Activated CD4-positive, alpha-beta T cell treated with anti-CD3 and anti-CD28 coated beads for 48 hours (primary cell): Measurements from ENCODE around the gene PRKRA.
"Not testable (repeated sequence)": the region's sequence is repeated elsewhere in the genome, so short reads cannot be mapped to it uniquely, and the experiment has no call there.

ENCODE experiments used
- DNase-seq: peaks from one replicate; pipeline ENCODE4 v3.0.0-alpha.2; 2020

Gene PRKRA

DNA sequence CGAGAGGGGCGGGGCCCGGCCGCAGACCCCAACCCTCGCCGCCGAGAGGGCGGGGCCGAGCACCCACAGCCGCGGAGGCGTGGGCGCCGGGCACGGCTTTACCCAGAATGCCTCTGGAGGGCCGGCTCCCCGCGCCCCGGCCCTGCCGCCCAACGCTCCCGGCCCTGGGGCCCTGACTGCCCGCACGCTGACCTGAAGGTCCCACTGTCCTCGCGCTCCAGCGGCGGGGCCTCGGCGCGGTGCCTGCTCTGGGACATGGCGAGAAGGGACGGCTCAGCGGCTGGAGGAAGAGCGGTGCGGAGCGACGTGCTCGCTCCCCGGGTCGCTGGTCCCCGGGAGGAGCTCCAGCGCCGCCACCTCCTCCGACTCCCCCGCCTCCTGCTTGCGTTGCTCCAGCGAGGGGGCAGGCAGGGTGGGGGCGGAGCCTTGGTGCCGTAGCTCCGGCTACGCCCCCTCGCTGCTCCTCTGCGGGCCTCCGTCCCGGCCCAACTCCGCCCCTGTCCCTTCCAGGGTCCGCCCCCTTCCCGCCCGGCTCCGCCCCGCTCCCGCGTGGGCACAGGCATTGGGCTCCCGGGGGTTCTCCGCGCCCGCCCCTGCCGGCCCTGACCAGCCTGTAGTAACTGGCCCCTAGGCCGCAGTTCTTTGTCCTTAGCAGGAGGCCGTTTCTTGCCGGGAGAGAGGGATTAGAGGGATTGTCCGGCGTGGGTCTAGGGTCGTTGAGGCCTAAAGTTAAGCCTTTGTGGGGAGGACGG lies at the start of gene PRKRA, which contains the start of gene PJVK:
TSS of gene PRKRA (minus strand) at position 402 of the 752 bp plus-strand sequence. CDS start at position 257, 145 bp downstream.
TSS of gene PJVK (plus strand) at position 605 of the 752 bp plus-strand sequence. CDS start 2,032 bp downstream, outside the sequence.
- peak; percentile 97 for DNase-seq

DNA sequence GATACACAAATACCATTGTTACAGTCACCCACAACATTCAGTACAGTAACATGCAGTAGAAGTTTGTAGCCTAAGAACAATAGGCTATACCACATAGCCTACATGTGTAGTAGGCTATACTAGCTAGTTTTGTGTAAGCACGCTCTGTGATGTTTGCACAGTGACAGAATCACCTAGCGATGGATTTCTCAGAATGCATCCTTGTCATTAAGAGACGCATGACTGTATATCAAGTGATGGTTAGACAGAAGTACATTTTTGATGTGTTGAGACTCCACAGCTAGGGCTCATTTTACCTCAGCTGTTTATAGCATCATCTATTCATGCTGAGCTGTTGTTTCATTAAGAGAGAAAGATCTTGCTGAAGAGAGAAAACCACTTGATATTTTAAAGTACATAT lies 48.7 kb upstream of the PRKRA start:
- DNase-seq = no peak

DNA sequence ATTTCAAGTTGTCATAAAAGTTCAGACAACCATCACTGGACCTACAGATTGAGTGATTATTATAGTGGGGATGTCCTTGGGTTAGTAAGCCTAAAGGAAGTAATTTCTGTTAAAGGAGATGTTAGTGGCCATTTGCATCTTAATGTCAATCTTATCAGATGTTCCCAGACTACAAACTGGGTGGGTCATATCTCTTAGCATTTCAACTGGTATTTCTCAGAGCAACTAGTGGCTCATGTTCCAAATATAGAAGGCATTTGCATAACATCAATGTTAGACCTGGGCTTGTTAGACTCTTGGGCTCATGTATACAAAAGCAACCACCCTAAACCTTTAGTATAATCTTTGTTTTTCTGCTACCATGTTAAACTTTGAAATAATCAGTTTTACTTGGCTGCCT lies 47.2 kb upstream of the PRKRA start:
- DNase-seq = no peak

GRCh38 chr2:178496049-178496448 lies 45.1 kb upstream of the PRKRA start:
- DNase-seq = no peak

- DNase-seq = no peak
These were observed 40.6 kb upstream of the PRKRA start for GRCh38 chr2:178491612-178492011.

DNA sequence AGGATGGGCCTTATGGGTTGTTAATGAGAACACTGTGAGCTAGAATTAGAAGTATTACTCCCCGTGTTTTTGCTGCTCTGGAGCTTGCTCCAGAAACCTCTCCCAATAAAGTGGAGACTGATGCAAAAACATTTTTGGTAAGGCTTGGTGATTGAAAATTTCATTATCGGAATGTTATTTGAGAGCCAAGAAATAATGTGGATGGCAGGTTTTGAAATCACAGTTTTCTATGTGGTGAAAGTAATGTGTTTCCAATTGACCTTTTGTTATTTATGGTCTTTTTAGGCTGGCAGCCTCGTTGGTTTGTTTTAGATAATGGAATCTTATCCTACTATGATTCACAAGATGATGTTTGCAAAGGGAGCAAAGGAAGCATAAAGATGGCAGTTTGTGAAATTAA lies 34.4 kb upstream of the PRKRA start:
- DNase-seq = no peak

- DNase-seq = no peak
These were observed 33.5 kb upstream of the PRKRA start for GRCh38 chr2:178484245-178485041.

DNA sequence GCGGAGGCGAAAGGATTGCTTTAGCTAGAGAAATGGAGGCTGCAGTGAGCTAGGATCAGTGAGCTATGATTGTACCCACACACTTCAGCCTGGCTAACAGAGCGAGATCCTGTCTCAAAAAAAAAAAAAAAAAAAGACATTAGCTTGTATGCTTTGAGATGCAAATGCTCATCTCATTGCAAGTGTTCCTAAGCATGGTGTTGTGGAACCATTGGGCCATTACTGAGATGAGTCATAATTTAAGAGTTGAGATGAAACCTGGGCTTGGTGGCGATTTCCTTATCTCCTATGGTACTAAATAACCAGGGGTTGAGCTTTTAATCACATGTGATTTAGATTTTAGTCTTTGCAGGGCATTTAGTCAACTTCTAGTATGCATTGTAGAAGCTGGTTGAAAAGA lies 31.5 kb upstream of the PRKRA start:
- no peak for DNase-seq

GRCh38 chr2:178480227-178481181 lies 29.5 kb upstream of the PRKRA start, which contains the start of gene PLEKHA3:
Gene PLEKHA3, plus strand, starts transcription at chr2:178480457. Its CDS starts 413 bp downstream, at chr2:178480870.
- DNase-seq = peak; percentile 79

- no peak for DNase-seq
These were observed 28.8 kb upstream of the PRKRA start for GRCh38 chr2:178479758-178480226.

- no peak for DNase-seq
These were observed 28.3 kb upstream of the PRKRA start for GRCh38 chr2:178479275-178479616.

- peak; percentile 84 for DNase-seq
These were observed 27.7 kb upstream of the PRKRA start, which contains the start of gene FKBP7 for GRCh38 chr2:178478439-178479274. Gene FKBP7, minus strand, starts transcription at chr2:178478600. Its CDS starts 101 bp downstream, at chr2:178478499.

- DNase-seq = peak; percentile 22
These were observed 27.1 kb upstream of the PRKRA start for GRCh38 chr2:178478130-178478438.

DNA sequence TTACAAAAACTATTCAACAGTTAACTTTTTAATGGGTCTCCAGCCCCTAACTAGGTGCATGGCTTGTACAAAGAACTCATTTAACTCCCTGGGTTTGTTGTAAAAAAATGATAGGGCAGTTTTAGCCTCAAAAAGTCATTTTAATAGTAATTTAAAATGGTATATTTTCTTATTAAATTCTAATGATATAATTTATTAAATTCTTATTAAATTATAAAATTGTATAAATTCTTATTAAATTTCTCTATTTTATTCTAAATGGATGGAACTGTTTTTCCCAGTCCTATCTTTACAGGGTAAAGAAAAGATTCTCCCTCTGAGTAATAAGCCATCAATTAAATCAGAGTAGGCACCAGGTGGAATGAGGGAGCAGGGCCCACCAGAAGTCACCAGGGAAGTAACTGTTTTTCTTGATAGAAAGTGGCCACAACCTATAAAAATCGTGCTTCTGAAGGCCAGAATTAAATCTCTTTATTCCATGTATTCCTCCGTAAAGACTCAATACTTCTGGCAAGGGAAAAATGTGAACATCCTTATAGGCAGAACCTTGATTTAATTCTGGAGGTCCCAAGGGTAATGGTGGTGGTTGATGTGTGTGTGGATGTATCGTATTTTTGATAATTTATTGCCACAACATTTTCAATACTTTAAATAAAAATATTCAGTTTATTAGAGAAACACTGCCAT lies 26.6 kb upstream of the PRKRA start:
- no peak for DNase-seq

DNA sequence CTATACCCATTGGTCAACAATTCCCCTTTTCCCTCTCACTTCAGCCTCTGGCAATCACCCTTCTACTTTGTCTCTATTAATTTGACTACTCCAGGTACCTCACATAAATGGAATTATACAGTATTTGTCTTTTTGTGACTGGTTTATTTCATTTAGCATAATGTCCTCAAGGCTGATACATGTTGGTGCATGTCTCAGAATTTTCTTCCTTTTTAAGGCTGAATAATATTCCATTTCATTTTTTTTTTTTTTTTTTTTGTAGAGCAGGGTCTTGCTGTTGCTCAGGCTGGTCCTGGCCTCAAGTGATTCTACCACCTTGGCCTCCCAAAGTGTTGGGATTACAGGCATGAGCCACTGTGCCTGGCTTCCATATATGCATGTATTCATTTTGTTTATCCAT lies 25.5 kb upstream of the PRKRA start:
- DNase-seq = no peak

- DNase-seq = no peak
These were observed 23.6 kb upstream of the PRKRA start for GRCh38 chr2:178474560-178474959.

- DNase-seq = no peak
These were observed 23.0 kb upstream of the PRKRA start for GRCh38 chr2:178473931-178474330.

DNA sequence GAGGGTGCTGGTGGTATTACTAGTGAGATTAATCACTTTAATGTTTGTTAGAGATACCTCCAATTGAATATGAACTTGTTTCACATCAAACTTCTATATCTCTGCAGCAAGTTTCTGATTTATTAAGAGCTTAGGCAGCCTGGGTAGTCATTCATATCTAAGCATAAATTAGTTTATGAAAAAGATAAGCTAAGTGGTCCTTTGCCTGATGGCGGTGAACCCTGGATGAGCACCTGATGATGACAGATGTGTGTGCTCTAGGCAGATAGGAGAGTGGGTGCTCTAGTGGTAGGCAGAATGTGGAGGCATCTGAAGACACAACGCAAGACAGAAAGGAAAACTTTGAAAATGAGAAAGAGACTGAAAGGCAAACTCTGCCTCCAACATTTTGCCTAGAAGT lies 22.4 kb upstream of the PRKRA start:
- DNase-seq = no peak

- DNase-seq = not testable (repeated sequence)
These were observed 20.3 kb upstream of the PRKRA start for GRCh38 chr2:178471313-178471712.

- no peak for DNase-seq
These were observed 18.4 kb upstream of the PRKRA start for GRCh38 chr2:178469219-178469849.
